Measurements from ENCODE around the gene ROPN1L.

ROPN1L gene

GRCh38 chr5:10467281-10468198 lies 25.9 kb downstream of the ROPN1L start:
- Mint-ChIP-seq H3K36me3 (ENCODE audit: low read depth) (no peaks in the 10 kb centered on the region), H3K4me3 (peak overlapping the region; percentile 54), H3K9me3 (no peaks in the 10 kb centered on the region), H3K27me3 (ENCODE audit: low read depth, poor library complexity) (peaks cover 20% of the 10 kb centered on the region), H3K4me1 (peaks cover 29% of the 10 kb centered on the region), H3K27ac (peak overlapping the region; percentile 89)
- TF ChIP-seq CTCF (IDR thresholded peaks at IDR 0.05) = no peak
- peak; percentile 20 for DNase-seq

- no peak for DNase-seq
- H3K9me3 Mint-ChIP-seq = peaks cover 3% of the 10 kb centered on the region
- peaks cover 20% of the 10 kb centered on the region for H3K27me3 Mint-ChIP-seq (ENCODE audit: low read depth, poor library complexity)
- no peak for TF ChIP-seq CTCF (IDR thresholded peaks at IDR 0.05)
- no peaks in the 10 kb centered on the region for H3K36me3 Mint-ChIP-seq (ENCODE audit: low read depth)
- no peak overlapping the region for H3K27ac Mint-ChIP-seq
- H3K4me1 Mint-ChIP-seq = peaks cover 29% of the 10 kb centered on the region
- H3K4me3 Mint-ChIP-seq = no peak overlapping the region
Observed at GRCh38 chr5:10468256-10468655, 26.6 kb downstream of the ROPN1L start.

GRCh38 chr5:10469253-10470050 lies 27.8 kb downstream of the ROPN1L start:
- TF ChIP-seq CTCF (IDR thresholded peaks at IDR 0.05) = no peak
- peaks cover 16% of the 10 kb centered on the region for H3K27me3 Mint-ChIP-seq (ENCODE audit: low read depth, poor library complexity)
- no peak overlapping the region for H3K4me3 Mint-ChIP-seq
- H3K9me3 Mint-ChIP-seq = peaks cover 12% of the 10 kb centered on the region
- no peak overlapping the region for H3K27ac Mint-ChIP-seq
- peaks cover 29% of the 10 kb centered on the region for H3K4me1 Mint-ChIP-seq
- DNase-seq = no peak
- peaks cover 4% of the 10 kb centered on the region for H3K36me3 Mint-ChIP-seq (ENCODE audit: low read depth)

GRCh38 chr5:10470669-10471068 lies 29.0 kb downstream of the ROPN1L start:
- H3K4me3 Mint-ChIP-seq = no peak overlapping the region
- peaks cover 29% of the 10 kb centered on the region for H3K4me1 Mint-ChIP-seq
- peaks cover 8% of the 10 kb centered on the region for H3K27me3 Mint-ChIP-seq (ENCODE audit: low read depth, poor library complexity)
- H3K27ac Mint-ChIP-seq = no peak overlapping the region
- H3K36me3 Mint-ChIP-seq (ENCODE audit: low read depth) = peaks cover 4% of the 10 kb centered on the region
- DNase-seq = no peak
- no peak for TF ChIP-seq CTCF (IDR thresholded peaks at IDR 0.05)
- H3K9me3 Mint-ChIP-seq = peaks cover 22% of the 10 kb centered on the region

- Mint-ChIP-seq H3K27ac (no peak overlapping the region), H3K4me1 (peaks cover 19% of the 10 kb centered on the region), H3K36me3 (ENCODE audit: low read depth) (peaks cover 8% of the 10 kb centered on the region), H3K9me3 (peaks cover 32% of the 10 kb centered on the region), H3K4me3 (no peak overlapping the region), H3K27me3 (ENCODE audit: low read depth, poor library complexity) (peaks cover 8% of the 10 kb centered on the region)
- TF ChIP-seq CTCF (IDR thresholded peaks at IDR 0.05) = no peak
- no peak for DNase-seq
Observed at GRCh38 chr5:10471677-10472076, 30.0 kb downstream of the ROPN1L start.
